ENCODE data around the gene BTF3.
"Not testable (repeated sequence)": the region's sequence is repeated elsewhere in the genome, so short reads cannot be mapped to it uniquely, and the experiment has no call there.

The BTF3 gene

GRCh38 chr5:73486119-73486899 lies 11.9 kb upstream of the BTF3 start:
- H3F3A ChIP-seq (ENCODE audit: insufficient read depth), result no peaks in the 10 kb centered on the region
- H3K9ac ChIP-seq (ENCODE audit: low read length), result no peak overlapping the region
- H3K27me3 ChIP-seq (ENCODE audit: low read length), result no peaks in the 10 kb centered on the region; the same call in 1 of the 2 replicates
- no peaks in the 10 kb centered on the region for H3K9me3 ChIP-seq (ENCODE audit: insufficient read depth, low read length)
- H3K4me3 ChIP-seq (ENCODE audit: insufficient read depth, low read length, poor library complexity, severe bottlenecking), result no peak overlapping the region
- H2AFZ ChIP-seq (ENCODE audit: low read depth, low read length, severe bottlenecking), result no peak overlapping the region
- TF ChIP-seq EZH2phosphoT487 (conservative IDR thresholded peaks at IDR 0.05; ENCODE audit: low read length), result no peak
- no peak for TF ChIP-seq CTCF (IDR thresholded peaks at IDR 0.05; ENCODE audit: insufficient read depth, low read length, poor library complexity, severe bottlenecking)
- H3K36me3 ChIP-seq (ENCODE audit: low read length), result no peaks in the 10 kb centered on the region
- H3K79me2 ChIP-seq (ENCODE audit: insufficient read depth, low read length), result no peaks in the 10 kb centered on the region
- no peaks in the 10 kb centered on the region for H3K9me2 ChIP-seq (replicated peaks; ENCODE audit: insufficient read depth, low read length)
- no peak overlapping the region for H3K4me2 ChIP-seq (ENCODE audit: low read depth, low read length, poor library complexity, severe bottlenecking)
- no peaks in the 10 kb centered on the region for H4K20me1 ChIP-seq (ENCODE audit: low read depth, low read length)
- H3K27ac ChIP-seq (ENCODE audit: low read depth, low read length), result no peak overlapping the region

- not testable (repeated sequence) for H3K27ac ChIP-seq (ENCODE audit: low read depth, low read length); H3K4me3 ChIP-seq (ENCODE audit: insufficient read depth, low read length, poor library complexity, severe bottlenecking); H3K27me3 ChIP-seq (ENCODE audit: low read length); H3K36me3 ChIP-seq (ENCODE audit: low read length); H2AFZ ChIP-seq (ENCODE audit: low read depth, low read length, severe bottlenecking); H4K20me1 ChIP-seq (ENCODE audit: low read depth, low read length); H3F3A ChIP-seq (ENCODE audit: insufficient read depth); H3K4me2 ChIP-seq (ENCODE audit: low read depth, low read length, poor library complexity, severe bottlenecking); H3K79me2 ChIP-seq (ENCODE audit: insufficient read depth, low read length); H3K9me3 ChIP-seq (ENCODE audit: insufficient read depth, low read length); H3K9ac ChIP-seq (ENCODE audit: low read length); H3K9me2 ChIP-seq (replicated peaks; ENCODE audit: insufficient read depth, low read length)
These were observed 11.0 kb upstream of the BTF3 start for GRCh38 chr5:73487257-73487656.

GRCh38 chr5:73487815-73488214 lies 10.4 kb upstream of the BTF3 start:
- no peak overlapping the region for H3K27ac ChIP-seq (ENCODE audit: low read depth, low read length)
- H3K9ac ChIP-seq (ENCODE audit: low read length), result no peak overlapping the region
- no peaks in the 10 kb centered on the region for H3K36me3 ChIP-seq (ENCODE audit: low read length)
- H3K9me3 ChIP-seq (ENCODE audit: insufficient read depth, low read length), result no peaks in the 10 kb centered on the region
- no peaks in the 10 kb centered on the region for H3K79me2 ChIP-seq (ENCODE audit: insufficient read depth, low read length)
- H3K9me2 ChIP-seq (replicated peaks; ENCODE audit: insufficient read depth, low read length), result no peaks in the 10 kb centered on the region
- no peak overlapping the region for H3K4me3 ChIP-seq (ENCODE audit: insufficient read depth, low read length, poor library complexity, severe bottlenecking)
- H3K27me3 ChIP-seq (ENCODE audit: low read length), result no peaks in the 10 kb centered on the region; the same call in 1 of the 2 replicates
- no peak for TF ChIP-seq CTCF (IDR thresholded peaks at IDR 0.05; ENCODE audit: insufficient read depth, low read length, poor library complexity, severe bottlenecking)
- TF ChIP-seq EZH2phosphoT487 (conservative IDR thresholded peaks at IDR 0.05; ENCODE audit: low read length), result no peak
- H3K4me2 ChIP-seq (ENCODE audit: low read depth, low read length, poor library complexity, severe bottlenecking), result no peak overlapping the region
- H4K20me1 ChIP-seq (ENCODE audit: low read depth, low read length), result no peaks in the 10 kb centered on the region
- H2AFZ ChIP-seq (ENCODE audit: low read depth, low read length, severe bottlenecking), result no peak overlapping the region
- no peaks in the 10 kb centered on the region for H3F3A ChIP-seq (ENCODE audit: insufficient read depth)

GRCh38 chr5:73488806-73489205 lies 9.4 kb upstream of the BTF3 start:
- no peak for TF ChIP-seq CTCF (IDR thresholded peaks at IDR 0.05; ENCODE audit: insufficient read depth, low read length, poor library complexity, severe bottlenecking)
- TF ChIP-seq EZH2phosphoT487 (conservative IDR thresholded peaks at IDR 0.05; ENCODE audit: low read length), result no peak

More at GRCh38 chr5:73488806-73489205, 9.4 kb upstream of the BTF3 start:
- no peak overlapping the region for H3K9ac ChIP-seq (ENCODE audit: low read length)
- no peaks in the 10 kb centered on the region for H3K9me2 ChIP-seq (replicated peaks; ENCODE audit: insufficient read depth, low read length)
- no peak overlapping the region for H3K4me3 ChIP-seq (ENCODE audit: insufficient read depth, low read length, poor library complexity, severe bottlenecking)
- no peak overlapping the region for H2AFZ ChIP-seq (ENCODE audit: low read depth, low read length, severe bottlenecking)
- no peak overlapping the region for H3K4me2 ChIP-seq (ENCODE audit: low read depth, low read length, poor library complexity, severe bottlenecking)
- H3K27me3 ChIP-seq (ENCODE audit: low read length), result no peaks in the 10 kb centered on the region; the same call in 1 of the 2 replicates
- no peaks in the 10 kb centered on the region for H3F3A ChIP-seq (ENCODE audit: insufficient read depth)
- no peaks in the 10 kb centered on the region for H3K9me3 ChIP-seq (ENCODE audit: insufficient read depth, low read length)
- H4K20me1 ChIP-seq (ENCODE audit: low read depth, low read length), result no peaks in the 10 kb centered on the region
- H3K27ac ChIP-seq (ENCODE audit: low read depth, low read length), result no peak overlapping the region
- no peaks in the 10 kb centered on the region for H3K79me2 ChIP-seq (ENCODE audit: insufficient read depth, low read length)
- no peaks in the 10 kb centered on the region for H3K36me3 ChIP-seq (ENCODE audit: low read length)

Data from SU-DHL-6 (cell line).